ENCODE data around the gene BUD13. TPM values are rescaled to one million over a fixed set of nuclear protein-coding genes. Genes with fewer than 3 reads are reported as not detected.

Gene BUD13
- total and polyA plus RNA-seq, 2 experiments from 2014 or later, result 17.0 to 24.8 TPM

GRCh38 chr11:116791002-116791812 lies 18.4 kb upstream of the BUD13 start (continued):
- TF ChIP-seq ZNF462 (CRISPR knock-in tag; IDR thresholded peaks at IDR 0.05) (no peak), EZH2 (IDR thresholded peaks at IDR 0.05; ENCODE audit: low read depth, unreplicated experiment) (no peak)

DNA sequence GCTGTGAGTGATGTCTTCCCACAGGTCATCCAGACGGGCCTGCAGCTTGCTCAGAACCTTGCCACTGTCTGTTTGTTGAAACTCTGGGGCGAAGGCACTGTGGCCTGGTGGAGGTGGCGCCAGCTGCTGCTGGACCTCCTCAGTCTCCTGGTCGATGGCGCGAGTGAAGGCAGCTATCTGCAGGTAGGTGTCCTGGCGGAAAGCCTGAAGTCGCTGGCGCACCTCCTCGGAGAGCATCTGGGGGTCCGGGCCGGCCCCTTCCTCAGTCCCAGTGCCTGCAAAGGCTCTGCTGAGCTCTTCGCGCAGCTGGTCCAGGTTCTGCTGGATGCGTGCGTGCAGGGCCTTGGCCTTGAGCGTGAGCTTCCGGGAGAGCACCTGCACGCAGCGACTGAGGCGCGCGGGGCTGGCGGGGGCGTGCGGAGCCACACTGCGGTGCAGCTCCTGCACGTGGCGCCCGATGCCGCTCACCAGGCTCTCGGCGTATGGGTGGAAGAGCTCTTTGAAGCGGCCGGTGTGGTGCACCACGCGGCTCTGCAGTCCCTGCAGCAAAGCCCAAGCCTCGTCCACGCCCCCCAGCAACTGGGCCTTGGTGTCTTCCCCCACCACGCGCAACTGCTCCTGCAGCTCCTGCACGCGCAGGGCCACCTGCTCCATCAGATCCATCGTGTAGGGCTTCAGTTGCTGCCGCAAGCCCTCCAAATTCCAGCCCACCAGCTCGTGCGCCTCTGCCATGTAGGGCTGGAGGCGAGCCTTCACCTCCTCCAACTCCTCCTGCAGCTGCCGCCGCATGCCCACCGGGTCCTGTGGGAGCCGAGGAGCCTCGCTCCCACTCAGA lies 17.6 kb upstream of the BUD13 start:
- no peaks in the 10 kb centered on the region for H3K9me2 ChIP-seq (ENCODE audit: insufficient read depth)
- no peak overlapping the region for H3K4me2 ChIP-seq
- TF ChIP-seq EZH2 (IDR thresholded peaks at IDR 0.05; ENCODE audit: low read depth, unreplicated experiment) (no peak), JUNB (IDR thresholded peaks at IDR 0.05; ENCODE audit: unreplicated experiment) (no peak), ZNF114 (CRISPR knock-in tag; IDR thresholded peaks at IDR 0.05) (no peak), ZNF331 (CRISPR knock-in tag; IDR thresholded peaks at IDR 0.05; ENCODE audit: low read depth) (no peak)
- TF ChIP-seq, protein P1, sequence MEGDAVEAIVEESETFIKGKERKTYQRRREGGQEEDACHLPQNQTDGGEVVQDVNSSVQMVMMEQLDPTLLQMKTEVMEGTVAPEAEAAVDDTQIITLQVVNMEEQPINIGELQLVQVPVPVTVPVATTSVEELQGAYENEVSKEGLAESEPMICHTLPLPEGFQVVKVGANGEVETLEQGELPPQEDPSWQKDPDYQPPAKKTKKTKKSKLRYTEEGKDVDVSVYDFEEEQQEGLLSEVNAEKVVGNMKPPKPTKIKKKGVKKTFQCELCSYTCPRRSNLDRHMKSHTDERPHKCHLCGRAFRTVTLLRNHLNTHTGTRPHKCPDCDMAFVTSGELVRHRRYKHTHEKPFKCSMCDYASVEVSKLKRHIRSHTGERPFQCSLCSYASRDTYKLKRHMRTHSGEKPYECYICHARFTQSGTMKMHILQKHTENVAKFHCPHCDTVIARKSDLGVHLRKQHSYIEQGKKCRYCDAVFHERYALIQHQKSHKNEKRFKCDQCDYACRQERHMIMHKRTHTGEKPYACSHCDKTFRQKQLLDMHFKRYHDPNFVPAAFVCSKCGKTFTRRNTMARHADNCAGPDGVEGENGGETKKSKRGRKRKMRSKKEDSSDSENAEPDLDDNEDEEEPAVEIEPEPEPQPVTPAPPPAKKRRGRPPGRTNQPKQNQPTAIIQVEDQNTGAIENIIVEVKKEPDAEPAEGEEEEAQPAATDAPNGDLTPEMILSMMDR (conservative IDR thresholded peaks at IDR 0.05; ENCODE audit: low read depth in 2 of 2), result no peak
- H3K4me1 ChIP-seq (ENCODE audit: insufficient read depth), result peaks cover 10% of the 10 kb centered on the region
- peaks cover 18% of the 10 kb centered on the region for H3K79me2 ChIP-seq (replicated peaks; ENCODE audit: insufficient read depth)
- no peak overlapping the region for H3K27ac Mint-ChIP-seq
- H3K4me3 ChIP-seq, result no peak overlapping the region
- H3F3A ChIP-seq (replicated peaks; ENCODE audit: low read depth), result 0 out of 2 replicates have a peak, but pooled peaks cover 2% of the 10 kb centered on the region
- H3K27ac ChIP-seq (ENCODE audit: low read depth), result no peak overlapping the region
- H3K9me3 Mint-ChIP-seq, result no peaks in the 10 kb centered on the region
- DNase-seq (ENCODE audit: low spot score) (no peak), ATAC-seq (no peak)
- H3K4me1 Mint-ChIP-seq, result peaks cover 23% of the 10 kb centered on the region
- H3K27me3 ChIP-seq (ENCODE audit: insufficient read depth), result no peaks in the 10 kb centered on the region
- H4K20me1 ChIP-seq (replicated peaks; ENCODE audit: insufficient read depth), result peaks cover 14% of the 10 kb centered on the region; the same call in 1 of the 2 replicates
- H2AFZ ChIP-seq, result peak overlapping the region; percentile 80
- peaks cover 11% of the 10 kb centered on the region for H3K36me3 ChIP-seq (ENCODE audit: insufficient read depth)
- H3K36me3 Mint-ChIP-seq (ENCODE audit: low read depth), result peaks cover 18% of the 10 kb centered on the region
- no peak overlapping the region for H3K4me3 Mint-ChIP-seq
- peaks cover 10% of the 10 kb centered on the region for H3K27me3 Mint-ChIP-seq (ENCODE audit: insufficient read depth, low read depth, poor library complexity)
